Heart right ventricle (tissue), 16 donors: ENCODE results near the gene IFI30. TPM values are rescaled to one million over a fixed set of nuclear protein-coding genes. Genes with fewer than 3 reads are reported as not detected.

Experiments used
- ATAC-seq, 8 donors: fragments of 200-7000 bp; cut with Tn5 transposase; one replicate each; pipeline ENCODE4 v1.9.1; 2020; ENCODE audit warnings: mild to moderate bottlenecking in 8 of 8, moderate library complexity in 8 of 8, moderate number of reproducible peaks in 1 of 8
- DNase-seq, 2 donors: peaks; one replicate each; pipeline ENCODE4 v3.0.0-alpha.2; 2020
- H3K27ac ChIP-seq, 10 donors: fragments of 200-600 bp; sonication (generic) in 2 of 10; one replicate each; pipeline versions ENCODE4 v1.5.0 to v1.8.0; 2020 to 2022; ENCODE audit warnings: mild to moderate bottlenecking in 3 of 10
- H3K27me3 ChIP-seq, 7 donors: fragments of 200-600 bp; one replicate each; pipeline ENCODE4 v1.8.0; 2021 to 2022; ENCODE audit warnings: mild to moderate bottlenecking in 2 of 7
- H3K36me3 ChIP-seq, 9 donors: fragments of 200-600 bp; sonication (generic) in 1 of 9; one replicate each; pipeline versions ENCODE4 v1.5.0 to v1.8.0; 2020 to 2022; ENCODE audit warnings: mild to moderate bottlenecking in 2 of 9
- H3K4me1 ChIP-seq, 9 donors: fragments of 200-600 bp; sonication (generic) in 1 of 9; one replicate each; pipeline versions ENCODE4 v1.5.0 to v1.8.0; 2020 to 2022; ENCODE audit warnings: mild to moderate bottlenecking in 4 of 9
- H3K4me3 ChIP-seq, 10 donors: fragments of 200-600 bp; sonication (generic) in 2 of 10; one replicate each; pipeline versions ENCODE4 v1.5.0 to v1.8.0; 2020 to 2022; ENCODE audit warnings: mild to moderate bottlenecking in 7 of 10, moderate library complexity in 2 of 10
- H3K9me3 ChIP-seq, 11 donors: fragments of 200-600 bp in 10 of 11; sonication (generic) in 2 of 11; one replicate each; pipeline versions ENCODE4 v1.5.0 to v1.8.0; 2013 to 2022; ENCODE audit warnings: mild to moderate bottlenecking in 2 of 11, control low read depth in 1 of 11, moderate library complexity in 1 of 11
- WGBS, 2 donors: extraction: QIAGEN DNeasy Blood & Tissue Kit; methylation state at CpG; one replicate each; pipeline ENCODE4 v1.1.7; 2013; ENCODE audit warnings: inconsistent platforms in 1 of 2; 5-methylcytosine and 5-hydroxymethylcytosine counted together
- intact Hi-C, 10 donors: fragments of 100-400 bp; cut with DNase I; formaldehyde crosslinking; loops; one replicate each; pipeline versions ENCODE4 v1.11.1 to v1.14.2; 2022
- polyA plus RNA-seq, 2 donors: library from polyadenylated mRNA; stranded (reverse); fragments of 200-250 nt; gene quantifications; one replicate each; pipeline ENCODE4 v1.2.3, GENCODE V29; 2013
- total RNA-seq, 10 donors: library from RNA; stranded (reverse); fragmentation: NEBNext Ultra II Directional in 3 of 10; extraction: Animal tissue kit (Norgen Biotek cat#: 25700) in 3 of 10; gene quantifications; one replicate each; pipeline versions ENCODE4 v1.2.1 to v1.2.4, GENCODE V29; 2021 to 2023
- TF ChIP-seq, protein P1 (sequence below), 9 donors: fragments of 200-600 bp; sonication (generic) in 2 of 9; IDR thresholded peaks; one replicate each; pipeline versions ENCODE4 v1.5.0 to v1.8.0; 2021 to 2022; ENCODE audit warnings: antibody characterized with exemption in 9 of 9, mild to moderate bottlenecking in 5 of 9, moderate library complexity in 1 of 9
- donor health status: Arrhythmogenic right ventricular cardiomyopathy.
- donor health status: ischemic (EF 13 %, LVEDD 7.1; RV severe dilation, severe dysfunction).
- donor health status: healthy with polysubstance abuse.
- donor health status: DM: no; HTN: yes; CAD: no.
- donor health status: DM: no; HTN: no; CAD: no.
- donor health status: ischemic (EF 25% LVEDD 6.9; RV normal size, moderate dysfunction).
- donor health status: ischemic (EF 25% LVEDD 5.7; RV mildly dilated, moderate dysfunction).
- donor health status: healthy.
- donor health status: DM: yes; HTN: yes; CAD: no.
- donor health status: Ischemic cardiomyopathy.
- donor health status: ischemic (EF 35%, LVEDD 5.7; RV mildly dilated, moderate dysfunction).
- donor health status: nonischemic (EF 11% LVEDD 7.7; RV severe dilation, severe dysfunction).
- donor health status: DM: yes; HTN: yes; CAD: no.
- donor health status: PGD.
- donor health status: ischemic (EF 29% LVEDD 5.4; RV normal size, mild dysfunction).
- donor health status: nonischemic (EF 23%, LVEDD 6.1; RV moderate dilation, normal function).

The IFI30 gene
- total and polyA plus RNA-seq, 12 donors, result 6.5 to 241 (median 11.9) TPM

DNA sequence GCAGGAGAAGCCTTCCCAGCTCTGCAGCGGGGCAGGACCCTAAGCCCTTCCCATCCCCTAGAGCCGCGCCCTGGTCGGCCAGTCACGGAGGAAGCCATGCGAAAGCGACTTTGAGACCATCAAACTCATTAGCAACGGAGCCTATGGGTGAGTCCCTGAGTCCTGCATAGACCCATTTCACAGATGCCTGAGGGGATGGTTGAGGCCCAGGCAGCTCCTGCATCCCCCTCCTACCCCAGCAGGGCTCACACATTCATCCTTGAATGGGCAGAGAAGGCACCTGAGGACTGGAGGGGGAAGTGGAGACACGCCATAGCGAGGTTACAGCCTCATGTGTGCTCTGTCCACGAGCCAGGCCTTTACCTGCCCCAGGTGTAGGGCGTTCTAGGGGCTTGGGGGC, 44.8 kb upstream of the IFI30 start:
- 96 to 98% methylated on average over 12 of the region's 12 CpGs for WGBS, 2 donors
- DNase-seq (no peak), ATAC-seq (no peak)
- Histone ChIP-seq H3K27ac (no peak overlapping the region), H3K4me3 (no peak overlapping the region), H3K36me3 (peaks cover 0 to 96% (median 10%) of the 10 kb centered on the region in 9 donors), H3K9me3 (no peaks in the 10 kb centered on the region), H3K27me3 (no peaks in the 10 kb centered on the region), H3K4me1 (peaks cover 0 to 18% (median 0%) of the 10 kb centered on the region in 9 donors)
- TF ChIP-seq, protein P1, sequence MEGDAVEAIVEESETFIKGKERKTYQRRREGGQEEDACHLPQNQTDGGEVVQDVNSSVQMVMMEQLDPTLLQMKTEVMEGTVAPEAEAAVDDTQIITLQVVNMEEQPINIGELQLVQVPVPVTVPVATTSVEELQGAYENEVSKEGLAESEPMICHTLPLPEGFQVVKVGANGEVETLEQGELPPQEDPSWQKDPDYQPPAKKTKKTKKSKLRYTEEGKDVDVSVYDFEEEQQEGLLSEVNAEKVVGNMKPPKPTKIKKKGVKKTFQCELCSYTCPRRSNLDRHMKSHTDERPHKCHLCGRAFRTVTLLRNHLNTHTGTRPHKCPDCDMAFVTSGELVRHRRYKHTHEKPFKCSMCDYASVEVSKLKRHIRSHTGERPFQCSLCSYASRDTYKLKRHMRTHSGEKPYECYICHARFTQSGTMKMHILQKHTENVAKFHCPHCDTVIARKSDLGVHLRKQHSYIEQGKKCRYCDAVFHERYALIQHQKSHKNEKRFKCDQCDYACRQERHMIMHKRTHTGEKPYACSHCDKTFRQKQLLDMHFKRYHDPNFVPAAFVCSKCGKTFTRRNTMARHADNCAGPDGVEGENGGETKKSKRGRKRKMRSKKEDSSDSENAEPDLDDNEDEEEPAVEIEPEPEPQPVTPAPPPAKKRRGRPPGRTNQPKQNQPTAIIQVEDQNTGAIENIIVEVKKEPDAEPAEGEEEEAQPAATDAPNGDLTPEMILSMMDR (IDR thresholded peaks at IDR 0.05), result no peak
- intact Hi-C loops, result no loop called here

DNA sequence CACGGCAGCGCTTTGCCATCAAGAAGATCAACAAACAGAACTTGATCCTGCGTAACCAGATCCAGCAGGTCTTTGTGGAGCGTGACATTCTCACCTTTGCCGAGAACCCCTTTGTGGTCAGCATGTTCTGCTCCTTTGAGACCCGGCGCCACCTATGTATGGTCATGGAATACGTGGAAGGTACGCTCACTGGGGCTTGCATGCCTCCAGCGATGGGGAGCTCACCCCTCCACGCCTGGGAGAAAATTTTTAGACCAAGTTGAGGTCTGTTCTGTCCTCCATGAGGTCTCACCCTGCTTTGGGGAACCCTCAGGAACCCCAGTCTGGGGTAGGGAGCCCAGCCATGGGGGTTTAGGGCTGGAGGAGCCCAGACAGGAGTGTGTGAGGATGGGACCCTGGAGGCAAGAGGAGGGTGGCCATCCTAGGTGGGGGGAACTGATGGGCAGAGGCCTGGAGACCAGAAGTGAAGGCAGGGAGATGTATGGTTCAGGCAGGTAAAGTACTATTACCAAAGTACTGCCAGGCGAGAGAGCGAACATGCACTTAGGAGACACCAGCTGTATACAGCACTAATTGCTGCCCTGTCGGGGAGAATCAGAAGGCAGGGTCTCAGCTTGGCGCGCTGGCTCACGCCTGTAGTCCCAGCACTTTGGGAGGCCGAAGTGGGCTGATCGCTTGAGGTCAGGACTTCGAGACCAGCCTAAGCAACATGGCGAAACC, 42.9 kb upstream of the IFI30 start:
- ATAC-seq, result no peak
- Histone ChIP-seq H3K27ac (no peak overlapping the region), H3K4me3 (no peak overlapping the region), H3K27me3 (no peaks in the 10 kb centered on the region), H3K36me3 (peaks cover 0 to 96% (median 10%) of the 10 kb centered on the region in 9 donors), H3K9me3 (no peaks in the 10 kb centered on the region), H3K4me1 (peaks cover 0 to 13% (median 0%) of the 10 kb centered on the region in 9 donors)
- intact Hi-C loops, result no loop called here
- TF ChIP-seq, protein P1 (IDR thresholded peaks at IDR 0.05), result no peak
- WGBS, 2 donors, result 97% methylated on average over 21 of the region's 21 CpGs
- no peak for DNase-seq

DNA sequence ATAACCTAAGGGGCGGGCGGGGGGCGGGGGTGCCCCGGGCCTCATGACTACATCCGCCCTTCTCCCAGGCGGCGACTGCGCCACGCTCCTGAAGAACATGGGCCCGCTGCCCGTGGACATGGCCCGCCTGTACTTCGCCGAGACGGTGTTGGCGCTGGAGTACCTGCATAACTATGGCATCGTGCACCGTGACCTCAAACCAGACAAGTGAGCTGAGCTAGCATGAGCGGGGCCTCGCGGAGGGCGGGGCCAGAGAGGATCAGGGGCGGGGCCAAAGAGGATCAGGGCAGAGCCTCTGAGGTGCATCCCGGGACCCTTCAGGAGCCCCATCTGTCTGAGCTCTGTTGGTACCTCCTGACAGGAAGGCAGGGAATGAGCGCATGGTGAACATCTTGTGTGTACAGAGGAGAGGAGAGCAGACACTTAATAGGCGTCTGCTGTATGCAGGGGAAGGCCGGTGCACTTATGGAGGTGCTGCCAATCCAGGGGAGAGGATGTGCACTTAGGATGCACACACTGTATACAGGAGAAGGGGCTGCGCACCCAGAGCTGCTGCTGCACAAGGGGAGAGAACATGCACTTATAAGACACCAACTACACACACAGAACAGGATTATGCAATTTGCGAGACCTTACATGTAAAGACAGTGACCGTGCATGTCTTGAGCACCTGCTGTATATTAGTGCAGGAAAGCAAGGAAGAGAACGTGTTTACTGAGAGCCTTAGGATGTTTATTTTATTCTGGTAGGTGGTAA, 41.6 kb upstream of the IFI30 start:
- H3K4me3 ChIP-seq, result no peak overlapping the region

More for the DNA sequence above, 41.6 kb upstream of the IFI30 start:
- TF ChIP-seq, protein P1 (IDR thresholded peaks at IDR 0.05), result no peak
- Histone ChIP-seq H3K36me3 (peaks cover 0 to 100% (median 10%) of the 10 kb centered on the region in 9 donors), H3K9me3 (no peaks in the 10 kb centered on the region), H3K4me1 (peaks cover 0 to 7% (median 0%) of the 10 kb centered on the region in 9 donors), H3K27me3 (no peaks in the 10 kb centered on the region), H3K27ac (no peak overlapping the region)
- 83 to 84% methylated on average over 31 of the region's 31 CpGs for WGBS, 2 donors
- ATAC-seq (no peak), DNase-seq (no peak)
- intact Hi-C loops, result no loop called here
